ENCODE measurements around the gene GNA12. TPM values are rescaled to one million over a fixed set of nuclear protein-coding genes. Genes with fewer than 3 reads are reported as not detected.
A peak's percentile ranks its signal among the peaks of the same experiment; 100 is the strongest.

GNA12 gene
- total RNA-seq, 1 donor from 2014 or later: 43.0 TPM

DNA sequence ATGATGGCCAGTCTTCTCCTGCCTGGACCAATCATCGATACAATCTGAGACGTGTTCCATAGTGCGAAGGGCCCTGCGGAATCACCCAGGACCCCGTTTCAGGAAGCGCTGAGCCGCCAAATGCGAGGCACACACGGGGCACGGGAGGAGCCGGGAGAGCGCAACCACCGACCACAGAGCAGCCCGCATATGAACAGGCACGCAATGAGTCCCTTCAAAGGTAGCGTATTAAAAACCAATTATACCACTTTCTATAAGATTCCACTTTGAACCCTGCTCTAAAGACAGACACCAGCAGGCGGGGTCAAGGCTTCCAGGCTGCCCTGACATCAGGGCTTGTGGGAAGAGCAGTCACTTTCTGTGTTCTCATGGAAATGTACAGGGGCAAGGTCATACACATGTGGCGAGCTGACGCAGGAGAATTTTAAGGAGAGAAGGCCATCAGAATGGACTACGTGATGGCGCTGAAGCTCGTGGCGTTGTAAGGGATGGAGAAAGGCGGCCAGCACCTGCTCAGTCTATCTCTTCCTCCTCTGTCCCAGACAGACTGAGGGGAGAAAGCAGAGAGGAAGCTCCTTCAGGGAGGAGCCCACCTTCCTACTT, 109.9 kb downstream of the GNA12 start:
- H3K36me3 ChIP-seq: peaks cover 24% of the 10 kb centered on the region
- H3K27ac ChIP-seq (replicated peaks): peak overlapping the region; percentile 79
- peaks cover 86% of the 10 kb centered on the region for H3K4me1 ChIP-seq
- H3K9me3 ChIP-seq (replicated peaks): peaks cover 9% of the 10 kb centered on the region
- TF ChIP-seq CTCF (IDR thresholded peaks at IDR 0.05; ENCODE audit: borderline replicate concordance): no peak
- no peaks in the 10 kb centered on the region for H3K27me3 ChIP-seq (ENCODE audit: low read depth)
- intact Hi-C loops (cut with micrococcal nuclease): no loop called here
- peak overlapping the region; percentile 25 for H3K4me3 ChIP-seq
- DNase-seq: no peak

DNA sequence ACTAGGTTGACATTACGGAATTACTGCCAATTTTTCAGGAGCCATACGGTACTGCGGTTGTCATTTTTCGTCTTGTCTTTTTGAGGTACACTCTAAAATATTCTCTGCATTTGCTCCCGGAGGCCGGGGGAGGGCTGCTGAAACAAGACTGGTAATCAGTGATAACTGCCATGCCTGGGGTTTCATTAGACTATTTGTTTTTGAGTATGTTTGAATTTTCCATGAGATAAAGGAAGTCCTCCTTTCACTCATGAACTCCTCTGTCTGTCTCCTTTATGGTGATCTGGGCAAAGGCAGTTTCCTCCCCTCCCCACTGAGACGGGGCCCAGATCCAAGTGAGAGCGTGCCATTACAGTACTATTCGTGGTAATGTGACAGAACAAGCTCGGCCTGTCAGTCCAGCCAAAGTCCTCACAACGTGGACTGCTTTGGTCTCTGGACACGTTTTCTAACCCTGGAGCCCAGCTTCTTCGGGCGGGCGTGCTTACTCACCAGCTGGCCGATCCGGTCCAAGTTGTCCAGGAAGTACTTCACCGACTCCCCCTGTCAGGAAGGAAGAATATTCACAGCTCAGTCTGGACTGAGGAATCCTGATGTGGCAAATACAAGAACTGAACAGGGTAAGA, 111.0 kb downstream of the GNA12 start:
- TF ChIP-seq CTCF (IDR thresholded peaks at IDR 0.05; ENCODE audit: borderline replicate concordance): no peak
- Histone ChIP-seq H3K4me3 (peak overlapping the region; percentile 11), H3K36me3 (peaks cover 31% of the 10 kb centered on the region), H3K9me3 (replicated peaks) (peaks cover 9% of the 10 kb centered on the region), H3K27me3 (ENCODE audit: low read depth) (no peaks in the 10 kb centered on the region), H3K4me1 (peaks cover 80% of the 10 kb centered on the region), H3K27ac (replicated peaks) (peak overlapping the region; percentile 79)
- intact Hi-C loops (cut with micrococcal nuclease): no loop called here
- peak; percentile 75 for DNase-seq

- DNase-seq: no peak
- Histone ChIP-seq H3K27me3 (ENCODE audit: low read depth) (no peaks in the 10 kb centered on the region), H3K4me1 (peaks cover 73% of the 10 kb centered on the region), H3K36me3 (peaks cover 34% of the 10 kb centered on the region), H3K9me3 (replicated peaks) (peaks cover 9% of the 10 kb centered on the region), H3K27ac (replicated peaks) (peak overlapping the region; percentile 79), H3K4me3 (no peak overlapping the region)
- no peak for TF ChIP-seq CTCF (IDR thresholded peaks at IDR 0.05; ENCODE audit: borderline replicate concordance)
- intact Hi-C loops (cut with micrococcal nuclease): no loop called here
These were observed 111.7 kb downstream of the GNA12 start for GRCh38 chr7:2732388-2732787.

GRCh38 chr7:2730846-2731770, 113.0 kb downstream of the GNA12 start:
- intact Hi-C loops (cut with micrococcal nuclease): no loop called here
- Histone ChIP-seq H3K4me1 (peaks cover 62% of the 10 kb centered on the region), H3K27ac (replicated peaks) (no peak overlapping the region), H3K4me3 (no peak overlapping the region), H3K9me3 (replicated peaks) (peaks cover 9% of the 10 kb centered on the region), H3K27me3 (ENCODE audit: low read depth) (no peaks in the 10 kb centered on the region), H3K36me3 (peaks cover 47% of the 10 kb centered on the region)
- no peak for TF ChIP-seq CTCF (IDR thresholded peaks at IDR 0.05; ENCODE audit: borderline replicate concordance)
- no peak for DNase-seq

- peaks cover 9% of the 10 kb centered on the region for H3K9me3 ChIP-seq (replicated peaks)
- no peak overlapping the region for H3K4me3 ChIP-seq
- peak overlapping the region; percentile 52 for H3K27ac ChIP-seq (replicated peaks)
- intact Hi-C loops (cut with micrococcal nuclease): no loop called here
- H3K27me3 ChIP-seq (ENCODE audit: low read depth): no peaks in the 10 kb centered on the region
- H3K4me1 ChIP-seq: peaks cover 52% of the 10 kb centered on the region
- H3K36me3 ChIP-seq: peaks cover 48% of the 10 kb centered on the region
- DNase-seq: no peak
- no peak for TF ChIP-seq CTCF (IDR thresholded peaks at IDR 0.05; ENCODE audit: borderline replicate concordance)
These were observed 114.0 kb downstream of the GNA12 start for GRCh38 chr7:2729893-2730716.
